KMS-11 (cell line): ENCODE data around the gene SERPINH1.

ENCODE experiments used
- H2AFZ ChIP-seq: fragments of 200-600 bp; sonication (generic); 2 replicates; pipeline ENCODE4 v1.6.1; 2016; ENCODE audit warnings: antibody characterized with exemption, mixed run types, low read depth
- H3K27ac ChIP-seq: fragments of 200-600 bp; sonication (generic); 2 replicates; pipeline ENCODE4 v1.6.1; 2016; ENCODE audit warnings: mild to moderate bottlenecking, mixed run types
- H3K27me3 ChIP-seq: fragments of 200-600 bp; sonication (generic); 2 replicates; pipeline ENCODE4 v1.6.1; 2017; ENCODE audit warnings: mild to moderate bottlenecking, low read depth, mixed run types, moderate library complexity; ENCODE audit not compliant: insufficient read depth
- H3K36me3 ChIP-seq: fragments of 200-600 bp; sonication (generic); 2 replicates; pipeline ENCODE4 v1.6.1; 2017; ENCODE audit warnings: mild to moderate bottlenecking, mixed run types; ENCODE audit not compliant: insufficient read depth
- H3K4me1 ChIP-seq: fragments of 200-600 bp; sonication (generic); 2 replicates; pipeline ENCODE4 v1.6.1; 2016; ENCODE audit warnings: mild to moderate bottlenecking, low read depth, mixed run types; ENCODE audit not compliant: poor library complexity, severe bottlenecking
- H3K4me2 ChIP-seq: fragments of 200-600 bp; sonication (generic); 2 replicates; pipeline ENCODE4 v1.7.0; 2016; ENCODE audit warnings: mild to moderate bottlenecking, mixed run types
- H3K4me3 ChIP-seq: fragments of 200-600 bp; sonication (generic); IDR thresholded peaks from 2 replicates; pipeline ENCODE4 v1.6.1; 2017; ENCODE audit warnings: low read depth, low read length, mixed read lengths; ENCODE audit not compliant: insufficient read depth
- H3K79me2 ChIP-seq: fragments of 200-600 bp; sonication (generic); 2 replicates; pipeline ENCODE4 v1.6.1; 2016; ENCODE audit warnings: low read depth, mixed run types; ENCODE audit not compliant: insufficient read depth
- H3K9ac ChIP-seq: fragments of 200-600 bp; sonication (generic); 2 replicates; pipeline ENCODE4 v1.6.1; 2016; ENCODE audit warnings: mild to moderate bottlenecking, mixed run types
- H4K20me1 ChIP-seq: fragments of 200-600 bp; sonication (generic); 2 replicates; pipeline ENCODE4 v1.6.1; 2016; ENCODE audit warnings: mild to moderate bottlenecking, mixed run types; ENCODE audit not compliant: insufficient read depth
- TF ChIP-seq, protein P1 (sequence below): fragments of 200-600 bp; sonication (generic); conservative IDR thresholded peaks from 2 replicates; pipeline ENCODE4 v1.6.1; 2017; ENCODE audit warnings: low read depth, mild to moderate bottlenecking, antibody characterized with exemption, low read length, moderate library complexity, mixed read lengths

Gene SERPINH1

DNA sequence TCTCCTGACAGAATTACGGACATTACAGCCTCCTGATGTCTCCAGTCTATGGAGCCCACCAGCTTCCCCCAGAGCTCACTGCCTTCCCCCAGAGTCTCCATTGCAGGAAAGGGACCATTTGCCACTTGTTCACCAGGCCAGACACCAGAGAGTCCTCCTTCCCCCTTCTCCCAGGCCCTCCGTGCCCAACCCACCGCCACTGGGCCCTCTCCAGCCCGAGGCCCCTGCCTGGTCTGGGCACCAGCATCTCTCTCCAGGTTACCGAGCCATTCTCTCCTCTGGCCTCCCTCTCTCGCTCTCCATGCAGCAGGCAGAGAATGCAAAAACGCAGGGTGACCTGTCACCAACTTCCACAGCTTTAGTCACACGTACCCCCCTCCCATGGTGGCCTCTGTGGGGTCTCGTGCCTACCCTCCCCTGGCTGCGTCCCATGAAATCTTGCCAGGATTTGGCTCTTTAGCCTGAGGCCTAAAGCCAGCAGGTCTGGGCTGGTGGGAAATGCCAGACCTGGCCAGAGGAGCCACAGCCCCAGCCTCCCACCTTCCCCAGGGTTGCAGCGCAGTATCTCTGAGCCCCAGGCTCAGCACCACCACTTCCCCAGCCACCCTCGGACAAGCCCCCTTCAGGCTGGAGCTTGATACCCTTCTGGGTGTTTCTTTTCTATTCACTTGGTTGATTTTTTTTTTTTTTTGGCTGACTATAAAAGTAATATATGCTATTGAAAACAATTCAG, 6.8 kb upstream of the SERPINH1 start:
- Histone ChIP-seq H4K20me1 (no peaks in the 10 kb centered on the region), H3K27ac (no peak overlapping the region), H3K27me3 (no peaks in the 10 kb centered on the region), H3K4me2 (no peak overlapping the region), H3K4me1 (peaks cover 6% of the 10 kb centered on the region), H3K4me3 (no peak overlapping the region), H3K36me3 (no peaks in the 10 kb centered on the region), H3K9ac (no peak overlapping the region), H3K79me2 (no peaks in the 10 kb centered on the region), H2AFZ (no peak overlapping the region)
- TF ChIP-seq, protein P1, sequence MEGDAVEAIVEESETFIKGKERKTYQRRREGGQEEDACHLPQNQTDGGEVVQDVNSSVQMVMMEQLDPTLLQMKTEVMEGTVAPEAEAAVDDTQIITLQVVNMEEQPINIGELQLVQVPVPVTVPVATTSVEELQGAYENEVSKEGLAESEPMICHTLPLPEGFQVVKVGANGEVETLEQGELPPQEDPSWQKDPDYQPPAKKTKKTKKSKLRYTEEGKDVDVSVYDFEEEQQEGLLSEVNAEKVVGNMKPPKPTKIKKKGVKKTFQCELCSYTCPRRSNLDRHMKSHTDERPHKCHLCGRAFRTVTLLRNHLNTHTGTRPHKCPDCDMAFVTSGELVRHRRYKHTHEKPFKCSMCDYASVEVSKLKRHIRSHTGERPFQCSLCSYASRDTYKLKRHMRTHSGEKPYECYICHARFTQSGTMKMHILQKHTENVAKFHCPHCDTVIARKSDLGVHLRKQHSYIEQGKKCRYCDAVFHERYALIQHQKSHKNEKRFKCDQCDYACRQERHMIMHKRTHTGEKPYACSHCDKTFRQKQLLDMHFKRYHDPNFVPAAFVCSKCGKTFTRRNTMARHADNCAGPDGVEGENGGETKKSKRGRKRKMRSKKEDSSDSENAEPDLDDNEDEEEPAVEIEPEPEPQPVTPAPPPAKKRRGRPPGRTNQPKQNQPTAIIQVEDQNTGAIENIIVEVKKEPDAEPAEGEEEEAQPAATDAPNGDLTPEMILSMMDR = no peak

DNA sequence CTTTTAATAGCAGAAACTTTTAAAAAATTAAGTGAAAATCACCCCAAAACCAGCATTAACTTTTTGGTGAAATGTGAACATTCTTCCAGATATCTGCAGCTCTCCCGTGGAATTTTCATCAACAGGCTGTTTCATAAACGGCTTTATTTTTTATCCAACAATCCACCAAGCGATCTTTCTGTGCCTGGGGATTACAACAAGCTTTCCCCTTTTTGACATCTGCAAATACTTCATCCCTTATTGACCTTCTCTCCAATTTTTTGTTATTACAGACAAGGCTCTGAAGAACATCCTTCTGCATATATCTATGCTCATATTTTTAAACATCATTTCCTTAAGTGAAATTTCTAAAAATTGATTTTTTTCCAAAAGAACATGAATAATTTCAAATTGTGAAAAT, 5.8 kb upstream of the SERPINH1 start:
- peaks cover 6% of the 10 kb centered on the region for H3K4me1 ChIP-seq
- H3K27me3 ChIP-seq = no peaks in the 10 kb centered on the region
- TF ChIP-seq, protein P1 = no peak

DNA sequence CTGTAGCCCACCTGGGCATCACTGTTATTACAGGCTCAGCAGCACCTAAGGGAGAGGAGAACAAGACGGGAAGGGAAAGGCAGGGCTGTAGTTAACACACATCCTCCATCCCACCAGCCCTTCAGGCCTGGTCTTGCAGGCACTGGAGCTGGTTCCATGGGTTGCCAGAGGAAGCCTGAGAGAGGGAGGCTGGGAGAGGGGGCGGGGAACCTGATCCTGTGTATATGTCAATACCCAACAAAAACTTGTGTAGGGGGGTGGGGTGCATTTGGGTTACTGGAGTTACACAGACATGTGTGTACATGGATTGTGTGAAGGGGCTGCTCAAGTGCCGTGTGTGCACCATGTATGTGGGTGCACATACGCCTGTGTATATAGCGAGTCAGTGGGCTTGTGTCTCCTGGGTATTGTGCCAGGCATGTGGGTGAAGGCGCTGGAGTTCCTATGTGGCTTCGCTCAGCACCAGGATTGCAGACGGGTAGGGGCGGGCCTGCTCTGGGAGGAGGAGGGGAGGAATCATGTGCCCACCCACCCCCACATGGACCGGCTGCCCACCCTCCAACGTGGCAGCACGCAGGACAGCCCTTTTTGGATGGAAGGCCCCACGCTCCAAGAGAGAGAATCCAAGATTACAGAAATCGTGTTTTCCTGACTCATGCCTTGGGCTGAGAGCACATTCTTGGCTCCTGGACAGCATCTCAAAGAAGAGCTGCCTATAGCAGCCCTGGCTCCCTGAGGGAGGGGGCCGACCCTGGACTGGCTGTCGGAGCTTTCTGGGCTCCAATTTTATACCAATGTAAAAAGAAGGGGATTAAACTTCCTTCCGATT, 4.2 kb upstream of the SERPINH1 start:
- no peaks in the 10 kb centered on the region for H3K27me3 ChIP-seq
- no peak overlapping the region for H3K4me2 ChIP-seq
- peaks cover 1% of the 10 kb centered on the region for H3K79me2 ChIP-seq
- no peaks in the 10 kb centered on the region for H3K36me3 ChIP-seq
- no peaks in the 10 kb centered on the region for H4K20me1 ChIP-seq
- H3K9ac ChIP-seq = no peak overlapping the region
- H2AFZ ChIP-seq = no peak overlapping the region
- H3K4me3 ChIP-seq = no peak overlapping the region
- H3K4me1 ChIP-seq = peaks cover 6% of the 10 kb centered on the region
- no peak overlapping the region for H3K27ac ChIP-seq
- TF ChIP-seq, protein P1 = no peak

More for the DNA sequence above, 5.8 kb upstream of the SERPINH1 start:
- H3K79me2 ChIP-seq = no peaks in the 10 kb centered on the region
- H3K9ac ChIP-seq = no peak overlapping the region
- no peaks in the 10 kb centered on the region for H4K20me1 ChIP-seq
- no peak overlapping the region for H3K4me3 ChIP-seq
- no peak overlapping the region for H3K4me2 ChIP-seq
- H3K27ac ChIP-seq = no peak overlapping the region
- H3K36me3 ChIP-seq = no peaks in the 10 kb centered on the region
- H2AFZ ChIP-seq = no peak overlapping the region

DNA sequence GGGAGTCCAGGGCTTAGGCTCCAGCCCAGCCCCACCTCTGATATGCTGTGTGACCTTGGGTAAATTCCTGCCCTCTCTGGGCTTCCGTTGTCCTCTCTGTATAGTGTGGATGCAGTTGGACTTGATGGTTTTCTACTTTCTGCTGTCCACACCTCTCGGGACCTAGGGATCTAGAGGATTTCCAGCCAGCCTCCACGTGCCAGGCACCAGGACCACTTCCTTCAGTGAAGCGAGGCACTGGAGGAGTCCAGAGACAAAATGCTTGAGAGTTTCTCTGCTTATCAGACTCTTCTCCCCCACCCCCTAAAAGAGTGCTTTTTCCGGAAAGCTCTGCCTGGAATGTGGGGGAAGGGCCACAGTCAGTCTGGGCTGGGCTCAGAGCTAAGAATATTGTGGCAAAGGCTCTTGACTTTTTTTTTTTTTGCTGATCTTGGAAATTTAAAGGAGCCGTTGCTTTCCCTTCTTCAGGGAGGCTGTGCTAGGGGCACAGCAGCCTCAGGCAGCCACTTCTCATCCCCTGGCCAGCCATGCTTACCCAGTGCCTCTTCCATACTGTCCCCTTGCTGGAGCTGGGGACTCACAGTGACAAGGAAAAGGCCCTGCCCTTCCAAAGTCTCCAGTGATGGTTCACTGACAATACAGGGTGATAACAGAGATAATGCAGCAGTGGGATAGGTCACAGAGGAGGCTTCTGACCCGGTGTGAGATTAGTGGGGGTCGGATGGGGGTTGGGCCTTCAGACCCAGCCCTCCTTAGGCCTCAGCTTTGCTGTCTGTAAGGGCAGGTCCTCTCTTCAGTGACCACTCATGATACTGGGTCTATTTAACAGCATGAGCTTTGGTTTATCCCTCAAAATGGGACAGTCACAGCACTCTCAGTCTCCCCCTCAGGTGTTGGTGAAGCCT, 2.9 kb upstream of the SERPINH1 start:
- Histone ChIP-seq H2AFZ (no peak overlapping the region), H3K79me2 (peaks cover 6% of the 10 kb centered on the region), H3K9ac (no peak overlapping the region), H4K20me1 (no peaks in the 10 kb centered on the region), H3K4me3 (no peak overlapping the region), H3K4me2 (no peak overlapping the region), H3K27ac (no peak overlapping the region), H3K4me1 (peaks cover 14% of the 10 kb centered on the region), H3K36me3 (no peaks in the 10 kb centered on the region), H3K27me3 (no peaks in the 10 kb centered on the region)
- TF ChIP-seq, protein P1 = no peak
